Hepatocyte (in vitro differentiated cells): ENCODE results near the gene PRSS3. TPM values are rescaled to one million over a fixed set of nuclear protein-coding genes. Genes with fewer than 3 reads are reported as not detected.
A peak's percentile ranks its signal among the peaks of the same experiment; 100 is the strongest.
"Not testable (repeated sequence)": the region's sequence is repeated elsewhere in the genome, so short reads cannot be mapped to it uniquely, and the experiment has no call there.

Source experiments
- DNase-seq: peaks from one replicate; pipeline ENCODE4 v3.0.0-alpha.2; 2016; ENCODE audit warnings: low spot score
- H2AFZ ChIP-seq: fragments of 200-600 bp; sonication (generic); 2 replicates; pipeline ENCODE4 v1.6.0; 2016; ENCODE audit warnings: antibody characterized with exemption, mild to moderate bottlenecking
- H3K27ac ChIP-seq: fragments of 200-600 bp; sonication (generic); 2 replicates; pipeline ENCODE4 v1.5.1; 2016; ENCODE audit warnings: mild to moderate bottlenecking
- H3K27me3 ChIP-seq: fragments of 200-600 bp; sonication (generic); 2 replicates; pipeline ENCODE4 v1.6.1; 2016
- H3K36me3 ChIP-seq: fragments of 200-600 bp; sonication (generic); replicated peaks from 2 replicates; pipeline ENCODE4 v1.5.1; 2016; ENCODE audit warnings: low read depth; ENCODE audit not compliant: insufficient read depth
- H3K4me1 ChIP-seq: fragments of 200-600 bp; sonication (generic); 2 replicates; pipeline ENCODE4 v1.5.1; 2016; ENCODE audit warnings: mild to moderate bottlenecking, moderate library complexity; ENCODE audit not compliant: insufficient read depth
- H3K4me2 ChIP-seq: fragments of 200-600 bp; sonication (generic); 2 replicates; pipeline ENCODE4 v1.6.0; 2016
- H3K4me3 ChIP-seq: fragments of 200-600 bp; sonication (generic); 2 replicates; pipeline ENCODE4 v1.5.1; 2016; ENCODE audit warnings: mild to moderate bottlenecking
- H3K79me2 ChIP-seq: fragments of 200-600 bp; sonication (generic); 2 replicates; pipeline ENCODE4 v1.6.0; 2017; ENCODE audit warnings: mild to moderate bottlenecking
- H3K9me2 ChIP-seq: fragments of 200-600 bp; sonication (generic); replicated peaks from 2 replicates; pipeline ENCODE4 v1.6.0; 2017; ENCODE audit warnings: mild to moderate bottlenecking; ENCODE audit not compliant: insufficient read depth
- H3K9me3 ChIP-seq: fragments of 200-600 bp; sonication (generic); 2 replicates; pipeline ENCODE4 v1.5.1; 2016; ENCODE audit warnings: low read depth, mild to moderate bottlenecking
- H4K20me1 ChIP-seq: fragments of 200-600 bp; sonication (generic); 2 replicates; pipeline ENCODE4 v1.6.0; 2016; ENCODE audit warnings: mild to moderate bottlenecking; ENCODE audit not compliant: insufficient read depth, poor library complexity, severe bottlenecking
- CTCF ChIP-seq: fragments of 200-600 bp; sonication (generic); IDR thresholded peaks from 2 replicates; pipeline ENCODE4 v1.5.1; 2016; ENCODE audit warnings: antibody characterized with exemption, mild to moderate bottlenecking; ENCODE audit not compliant: poor library complexity
- EZH2 ChIP-seq: fragments of 200-600 bp; sonication (generic); IDR thresholded peaks from 2 replicates; pipeline ENCODE4 v1.6.1; 2016; ENCODE audit warnings: antibody characterized with exemption, mild to moderate bottlenecking, borderline replicate concordance
- EZH2phosphoT487 ChIP-seq: fragments of 200-600 bp; sonication (generic); IDR thresholded peaks from one replicate; pipeline ENCODE4 v1.6.1; 2018; ENCODE audit warnings: antibody characterized with exemption, mild to moderate bottlenecking, low read depth, moderate library complexity; ENCODE audit not compliant: unreplicated experiment, severe bottlenecking
- WGBS: methylation state at CpG from one replicate; pipeline ENCODE4 v1.1.6; 2016; ENCODE audit warnings: low lambda C conversion rate; ENCODE audit errors: missing lambda C conversion rate; 5-methylcytosine and 5-hydroxymethylcytosine counted together
- polyA plus RNA-seq: library from polyadenylated mRNA; unstranded; fragments of >200 nt; fragmentation: Nextera tagmentation; extraction: Ambion mirVana; gene quantifications from 2 replicates; pipeline ENCODE4 v1.2.1, GENCODE V29; 2016
- total RNA-seq: library from RNA; depleted of rRNA; stranded (reverse); fragments of >200 nt; gene quantifications from 2 replicates; pipeline ENCODE4 v1.2.3, GENCODE V29; 2014

PRSS3 gene
- total and polyA plus RNA-seq, 2 experiments from 2014 or later, result 1.5 TPM; not detected in 1

- Histone ChIP-seq H3K79me2 (no peaks in the 10 kb centered on the region), H3K9me2 (no peaks in the 10 kb centered on the region), H3K36me3 (no peaks in the 10 kb centered on the region), H3K27ac (peak overlapping the region; percentile 61), H3K4me3 (no peak overlapping the region), H3K27me3 (no peaks in the 10 kb centered on the region), H2AFZ (peak overlapping the region; percentile 49), H4K20me1 (no peaks in the 10 kb centered on the region), H3K4me2 (no peak overlapping the region), H3K9me3 (no peaks in the 10 kb centered on the region), H3K4me1 (no peaks in the 10 kb centered on the region)
- 70% methylated on average over 6 of the region's 6 CpGs for WGBS
- no peak for TF ChIP-seq EZH2
- TF ChIP-seq EZH2phosphoT487, result no peak
- no peak for TF ChIP-seq CTCF
- no peak for DNase-seq
These were observed 33.0 kb upstream of the PRSS3 start for GRCh38 chr9:33762343-33762742.

- not testable (repeated sequence) for H3K36me3 ChIP-seq, H3K9me3 ChIP-seq, H4K20me1 ChIP-seq, DNase-seq, H3K4me3 ChIP-seq, H2AFZ ChIP-seq, H3K4me2 ChIP-seq, H3K79me2 ChIP-seq, H3K4me1 ChIP-seq, H3K9me2 ChIP-seq, H3K27me3 ChIP-seq
- H3K27ac ChIP-seq, result peak overlapping the region; percentile 47
- 47% methylated on average over 1 of the region's 1 CpG for WGBS
These were observed 31.7 kb upstream of the PRSS3 start for GRCh38 chr9:33763709-33764108.

GRCh38 chr9:33765411-33765810, 29.9 kb upstream of the PRSS3 start:
- Histone ChIP-seq H3K9me3 (no peaks in the 10 kb centered on the region), H3K79me2 (no peaks in the 10 kb centered on the region), H3K9me2 (no peaks in the 10 kb centered on the region), H4K20me1 (no peaks in the 10 kb centered on the region), H3K36me3 (no peaks in the 10 kb centered on the region), H3K27me3 (no peaks in the 10 kb centered on the region), H3K27ac (no peak overlapping the region), H3K4me2 (no peak overlapping the region), H3K4me1 (no peaks in the 10 kb centered on the region), H3K4me3 (no peak overlapping the region), H2AFZ (no peak overlapping the region)
- no peak for TF ChIP-seq CTCF
- TF ChIP-seq EZH2, result no peak
- no peak for TF ChIP-seq EZH2phosphoT487
- WGBS, result 86% methylated on average over 3 of the region's 3 CpGs
- DNase-seq, result no peak

GRCh38 chr9:33770156-33770880, 25.0 kb upstream of the PRSS3 start:
- not testable (repeated sequence) for H3K9me3 ChIP-seq, H3K79me2 ChIP-seq, H2AFZ ChIP-seq, H4K20me1 ChIP-seq, H3K4me2 ChIP-seq, H3K9me2 ChIP-seq, H3K27me3 ChIP-seq, H3K4me1 ChIP-seq, DNase-seq, H3K27ac ChIP-seq, H3K36me3 ChIP-seq, H3K4me3 ChIP-seq
- WGBS, result 86% methylated on average over 3 of the region's 3 CpGs

GRCh38 chr9:33773135-33773534, 22.2 kb upstream of the PRSS3 start:
- H3K27me3 ChIP-seq, H3K36me3 ChIP-seq, H3K9me3 ChIP-seq, H3K4me3 ChIP-seq, H3K27ac ChIP-seq, H4K20me1 ChIP-seq, H3K79me2 ChIP-seq, H3K9me2 ChIP-seq, H3K4me2 ChIP-seq, H2AFZ ChIP-seq, DNase-seq, H3K4me1 ChIP-seq: not testable (repeated sequence)

GRCh38 chr9:33774074-33774659, 21.2 kb upstream of the PRSS3 start:
- WGBS, result 47% methylated on average over 5 of the region's 5 CpGs
- H3K36me3 ChIP-seq, result not testable (repeated sequence)
- H3K27ac ChIP-seq, result peak overlapping the region; percentile 14

More at GRCh38 chr9:33774074-33774659, 21.2 kb upstream of the PRSS3 start:
- H3K4me2 ChIP-seq, H3K4me3 ChIP-seq, H4K20me1 ChIP-seq, H3K9me3 ChIP-seq, H3K27me3 ChIP-seq, H2AFZ ChIP-seq, H3K4me1 ChIP-seq, H3K79me2 ChIP-seq, DNase-seq, H3K9me2 ChIP-seq: not testable (repeated sequence)
